ENCODE measurements around the gene RABEP2.

The RABEP2 gene

DNA sequence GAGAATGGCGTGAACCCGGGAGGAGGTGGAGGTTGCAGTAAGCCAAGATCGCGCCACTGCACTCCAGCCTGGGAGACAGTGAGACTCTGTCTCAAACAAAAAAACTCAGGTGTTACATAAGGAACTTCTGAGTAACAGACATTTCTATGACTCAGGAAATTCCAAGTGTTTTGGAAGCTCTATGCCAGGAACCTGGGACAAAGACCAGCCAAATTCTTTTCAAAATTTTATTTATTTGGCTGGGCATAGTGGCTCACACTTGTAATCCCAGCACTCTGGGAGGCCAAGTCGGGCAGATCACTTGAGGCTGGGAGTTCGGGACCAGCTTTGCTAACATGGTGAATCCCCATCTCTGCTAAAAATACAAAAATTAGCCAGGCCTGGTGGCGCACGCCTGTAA, 66.6 kb downstream of the RABEP2 start:
- DNase-seq (ENCODE audit: low spot score) (no peak), FAIRE-seq (no peak)

Measured in RCC 7860 (cell line).